ENCODE results near the gene NAGLU. TPM values are rescaled to one million over a fixed set of nuclear protein-coding genes. Genes with fewer than 3 reads are reported as not detected.
A peak's percentile ranks its signal among the peaks of the same experiment; 100 is the strongest.

Gene NAGLU
- total RNA-seq, 4 donors from 2014 or later: 56.7 to 140 (median 101) TPM

DNA sequence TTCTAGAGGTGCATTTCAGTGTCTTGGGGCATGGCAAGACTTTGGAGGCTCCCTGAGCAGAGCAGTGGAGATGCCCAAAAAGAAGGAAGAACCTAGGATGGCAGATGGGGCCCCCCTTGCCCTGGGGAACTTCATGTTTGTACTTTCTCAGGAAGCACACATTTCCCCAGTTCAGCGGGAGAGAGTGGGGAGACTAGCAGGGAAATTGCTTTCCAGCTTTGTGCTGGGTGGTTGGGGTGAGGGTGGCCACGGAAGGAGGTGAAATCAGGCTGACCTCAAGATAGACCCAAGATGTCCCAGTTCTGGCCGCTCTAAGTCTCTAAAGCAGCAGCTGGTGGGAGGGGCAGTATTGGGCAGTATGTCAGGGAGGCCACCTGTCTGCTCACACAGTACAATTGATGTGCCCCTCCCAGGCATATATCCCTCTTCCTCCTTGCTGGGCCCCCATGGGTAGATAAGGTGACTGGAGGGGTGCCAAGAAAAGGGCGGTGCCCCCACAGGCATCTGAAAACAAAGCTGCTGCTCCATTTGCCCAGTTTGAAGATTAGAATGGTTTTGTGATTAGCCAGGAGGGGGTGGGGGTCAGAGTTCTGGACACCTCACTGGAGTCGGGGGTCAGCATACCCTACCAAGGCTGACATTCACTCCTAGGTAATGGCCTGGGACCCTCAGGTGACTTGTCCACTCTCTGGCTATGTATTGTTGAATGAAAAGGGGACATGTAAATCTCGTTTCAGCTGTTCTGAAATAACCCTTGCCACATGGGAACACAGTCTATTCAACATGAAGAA, 17.1 kb upstream of the NAGLU start:
- no peaks in the 10 kb centered on the region for H3K27me3 ChIP-seq
- intact Hi-C loops (cut with DNase I): loop anchor here (5.0 kb wide), 1 partner anchor 97 kb away; the partner anchor contains the start of gene CAVIN1
- peaks cover 24 to 61% of the 10 kb centered on the region in 2 donors for H3K4me1 ChIP-seq
- TF ChIP-seq POLR2A (IDR thresholded peaks at IDR 0.05): no peak
- TF ChIP-seq, protein P1, sequence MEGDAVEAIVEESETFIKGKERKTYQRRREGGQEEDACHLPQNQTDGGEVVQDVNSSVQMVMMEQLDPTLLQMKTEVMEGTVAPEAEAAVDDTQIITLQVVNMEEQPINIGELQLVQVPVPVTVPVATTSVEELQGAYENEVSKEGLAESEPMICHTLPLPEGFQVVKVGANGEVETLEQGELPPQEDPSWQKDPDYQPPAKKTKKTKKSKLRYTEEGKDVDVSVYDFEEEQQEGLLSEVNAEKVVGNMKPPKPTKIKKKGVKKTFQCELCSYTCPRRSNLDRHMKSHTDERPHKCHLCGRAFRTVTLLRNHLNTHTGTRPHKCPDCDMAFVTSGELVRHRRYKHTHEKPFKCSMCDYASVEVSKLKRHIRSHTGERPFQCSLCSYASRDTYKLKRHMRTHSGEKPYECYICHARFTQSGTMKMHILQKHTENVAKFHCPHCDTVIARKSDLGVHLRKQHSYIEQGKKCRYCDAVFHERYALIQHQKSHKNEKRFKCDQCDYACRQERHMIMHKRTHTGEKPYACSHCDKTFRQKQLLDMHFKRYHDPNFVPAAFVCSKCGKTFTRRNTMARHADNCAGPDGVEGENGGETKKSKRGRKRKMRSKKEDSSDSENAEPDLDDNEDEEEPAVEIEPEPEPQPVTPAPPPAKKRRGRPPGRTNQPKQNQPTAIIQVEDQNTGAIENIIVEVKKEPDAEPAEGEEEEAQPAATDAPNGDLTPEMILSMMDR (IDR thresholded peaks at IDR 0.05): no peak
- no peak overlapping the region for H3K4me3 ChIP-seq (replicated peaks in 1 of 3)
- no peak for DNase-seq
- H3K36me3 ChIP-seq: peaks cover 9 to 22% of the 10 kb centered on the region in 2 donors
- peak overlapping the region; percentile 93 to 99 (median 96) for H3K27ac ChIP-seq
- no peaks in the 10 kb centered on the region for H3K9me3 ChIP-seq
- WGBS, 2 donors: 49% methylated on average over 5 to 6 of the region's 6 CpGs

DNA sequence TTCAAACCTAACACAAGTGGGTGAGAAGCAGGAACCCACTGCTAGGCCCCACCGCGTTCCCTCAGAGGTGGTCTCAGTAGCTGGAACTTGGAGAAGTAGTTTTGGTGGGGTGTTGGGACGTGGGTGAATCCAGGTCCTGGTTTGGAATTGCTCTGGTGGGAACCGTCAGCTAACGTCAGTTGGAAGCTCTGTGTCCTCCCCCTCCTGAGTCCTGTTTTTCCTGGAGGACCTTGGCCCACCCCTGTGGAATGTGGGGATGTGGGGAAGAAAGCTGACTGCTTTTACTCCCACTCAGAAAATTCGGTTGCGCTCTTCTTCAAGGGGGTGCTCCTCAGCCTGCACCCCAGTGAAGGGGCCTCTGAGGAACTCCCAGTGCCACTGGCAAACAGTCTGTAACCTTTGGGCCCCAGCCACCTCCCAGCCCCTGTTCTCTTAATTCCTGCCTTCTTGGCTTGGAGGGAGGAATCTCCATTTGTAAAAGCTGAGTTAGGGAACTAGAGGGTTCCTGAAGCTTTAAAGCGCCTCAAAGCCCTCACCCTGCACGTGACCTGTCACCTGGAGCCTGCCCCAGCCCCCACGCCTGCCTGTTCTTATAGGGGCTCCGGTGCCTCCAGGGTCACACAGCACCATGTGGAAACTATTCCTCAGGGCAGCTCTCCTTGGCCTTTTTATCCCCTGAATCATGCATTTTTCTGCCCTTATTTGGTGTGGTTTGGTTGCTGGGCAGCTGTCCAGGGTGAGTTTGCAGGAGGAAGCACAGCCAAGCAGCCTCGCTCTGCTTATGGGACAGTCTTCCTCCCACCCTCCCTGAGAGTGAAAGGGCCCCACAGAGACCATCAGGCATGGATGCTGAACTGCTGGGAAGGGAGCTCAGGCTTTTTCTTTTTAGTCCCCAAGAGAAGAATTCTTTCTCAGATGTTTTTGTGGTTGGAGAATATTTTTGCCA, 16.2 kb upstream of the NAGLU start:
- peak in 1 of 2 donors; percentile 60 for TF ChIP-seq POLR2A (IDR thresholded peaks at IDR 0.05)
- TF ChIP-seq, protein P1 (IDR thresholded peaks at IDR 0.05): no peak
- Histone ChIP-seq H3K4me1 (peaks cover 24 to 60% of the 10 kb centered on the region in 2 donors), H3K27me3 (no peaks in the 10 kb centered on the region), H3K9me3 (no peaks in the 10 kb centered on the region), H3K27ac (peak overlapping the region; percentile 93 to 99 (median 96)), H3K36me3 (peaks cover 2 to 14% of the 10 kb centered on the region in 2 donors), H3K4me3 (replicated peaks in 1 of 3) (no peak overlapping the region)
- WGBS, 2 donors: 45 to 48% methylated on average over 12 of the region's 12 CpGs
- DNase-seq: peak; percentile 92 to 95
- intact Hi-C loops (cut with DNase I): loop anchor here (5.0 kb wide), 1 partner anchor 98 kb away; the partner anchor contains the start of gene CAVIN1

DNA sequence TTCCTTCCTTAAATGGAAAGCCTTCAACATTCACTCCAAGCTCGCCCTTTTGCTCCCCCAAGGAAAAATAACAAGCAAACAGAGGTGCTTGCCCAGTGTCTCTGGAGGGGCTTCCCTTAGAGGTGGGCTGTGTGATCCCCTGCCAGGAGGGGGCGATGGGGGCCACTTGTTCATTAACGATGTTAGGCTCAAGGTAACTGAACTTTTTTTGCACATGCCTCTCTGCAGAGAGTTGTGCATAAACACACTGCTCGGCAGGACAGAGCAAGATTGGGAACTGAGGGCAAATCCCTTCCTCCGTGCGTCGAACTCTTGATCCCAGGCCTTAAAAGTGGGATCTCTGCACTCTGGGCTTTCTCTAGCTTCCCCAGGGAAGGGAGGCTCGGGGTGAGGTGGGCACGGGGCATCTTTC, 15.5 kb upstream of the NAGLU start:
- TF ChIP-seq POLR2A (IDR thresholded peaks at IDR 0.05): no peak
- TF ChIP-seq, protein P1 (IDR thresholded peaks at IDR 0.05): no peak
- peaks cover 24 to 60% of the 10 kb centered on the region in 2 donors for H3K4me1 ChIP-seq
- no peak overlapping the region for H3K4me3 ChIP-seq (replicated peaks in 1 of 3)
- DNase-seq: no peak
- H3K9me3 ChIP-seq: no peaks in the 10 kb centered on the region
- intact Hi-C loops (cut with DNase I): no loop called here
- no peaks in the 10 kb centered on the region for H3K27me3 ChIP-seq
- H3K36me3 ChIP-seq: peaks cover 0 to 13% of the 10 kb centered on the region in 2 donors
- 50 to 61% methylated on average over 9 of the region's 9 CpGs for WGBS, 2 donors
- peak overlapping the region; percentile 93 to 99 (median 96) for H3K27ac ChIP-seq

DNA sequence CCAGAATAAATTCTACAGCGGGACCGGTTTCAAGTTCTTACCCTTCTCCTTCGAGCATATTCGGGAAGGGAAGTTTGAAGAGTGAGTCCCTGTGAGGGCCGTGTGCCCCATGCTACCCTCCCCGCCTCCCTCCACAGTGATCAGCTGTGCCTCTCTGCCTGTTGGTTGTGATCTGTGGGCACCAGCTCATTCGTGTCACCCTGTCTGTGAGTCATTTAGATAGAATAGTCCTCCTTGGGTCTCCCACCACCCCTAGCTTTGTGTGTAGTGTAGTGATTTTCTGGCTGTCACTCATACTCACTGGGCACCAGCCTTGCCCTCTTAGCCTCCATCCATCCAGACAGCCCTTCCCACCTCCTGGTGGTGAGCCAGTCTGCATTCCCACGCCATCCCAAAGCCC, 15.0 kb upstream of the NAGLU start:
- no peak for TF ChIP-seq POLR2A (IDR thresholded peaks at IDR 0.05)
- TF ChIP-seq, protein P1 (IDR thresholded peaks at IDR 0.05): no peak
- peaks cover 24 to 64% of the 10 kb centered on the region in 2 donors for H3K4me1 ChIP-seq
- peak overlapping the region; percentile 93 to 99 (median 96) for H3K27ac ChIP-seq
- no peaks in the 10 kb centered on the region for H3K9me3 ChIP-seq
- H3K36me3 ChIP-seq: peaks cover 0 to 13% of the 10 kb centered on the region in 2 donors
- no peaks in the 10 kb centered on the region for H3K27me3 ChIP-seq
- 77 to 79% methylated on average over 8 of the region's 8 CpGs for WGBS, 2 donors
- no peak overlapping the region for H3K4me3 ChIP-seq (replicated peaks in 1 of 3)
- no peak for DNase-seq
- intact Hi-C loops (cut with DNase I): no loop called here
